CD14-positive monocyte (primary cell): ENCODE results near the gene DHCR7. TPM values are rescaled to one million over a fixed set of nuclear protein-coding genes. Genes with fewer than 3 reads are reported as not detected.
A peak's percentile ranks its signal among the peaks of the same experiment; 100 is the strongest.

Experiments used
- DNase-seq, 3 donors: peaks; one replicate each; pipeline ENCODE4 v3.0.0-alpha.2; 2011 to 2022
- H2AFZ ChIP-seq: 2 replicates; pipeline ENCODE4 v1.6.0; 2012; ENCODE audit warnings: mild to moderate bottlenecking, low read depth, low read length, inconsistent platforms; ENCODE audit not compliant: insufficient read depth, poor library complexity, severe bottlenecking
- H3K27ac ChIP-seq, 2 donors: 1 replicate in 1 of 2; 2 replicates in 1 of 2; pipeline ENCODE4 v1.5.1; 2012 to 2013; ENCODE audit warnings: low read length in 2 of 2, control low read depth in 1 of 2, inconsistent platforms in 1 of 2, low read depth in 1 of 2, mild to moderate bottlenecking in 1 of 2
- H3K27me3 ChIP-seq, 2 donors: one replicate each; pipeline versions ENCODE4 v1.6.0 to v1.6.1; 2011 to 2013; ENCODE audit warnings: low read length in 2 of 2; ENCODE audit not compliant: control insufficient read depth in 2 of 2, insufficient read depth in 2 of 2
- H3K36me3 ChIP-seq, 2 donors: replicated peaks in 1 of 2; 1 replicate in 1 of 2; 2 replicates in 1 of 2; pipeline versions ENCODE4 v1.5.1 to v1.6.1; 2012 to 2013; ENCODE audit warnings: low read length in 2 of 2, control low read depth in 1 of 2, inconsistent platforms in 1 of 2, mild to moderate bottlenecking in 1 of 2; ENCODE audit not compliant: insufficient read depth in 2 of 2, control insufficient read depth in 1 of 2
- H3K4me1 ChIP-seq, 2 donors: 1 replicate in 1 of 2; 2 replicates in 1 of 2; pipeline versions ENCODE4 v1.5.1 to v1.6.1; 2012 to 2013; ENCODE audit warnings: low read length in 2 of 2, control low read depth in 1 of 2, inconsistent platforms in 1 of 2, mild to moderate bottlenecking in 1 of 2, moderate library complexity in 1 of 2; ENCODE audit not compliant: insufficient read depth in 2 of 2, control insufficient read depth in 1 of 2
- H3K4me2 ChIP-seq: replicated peaks from 2 replicates; pipeline ENCODE3; 2012; ENCODE audit warnings: low read length, moderate library complexity, mild to moderate bottlenecking; ENCODE audit not compliant: poor library complexity, severe bottlenecking; ENCODE audit errors: extremely low read depth
- H3K4me3 ChIP-seq, 3 experiments: fragments of 200-600 bp in 1 of 3; sonication (generic) in 1 of 3; replicated peaks in 1 of 3; 1 replicate in 2 of 3; 2 replicates in 1 of 3; pipeline ENCODE4 v1.5.1; 2011 to 2013; ENCODE audit warnings: low read length in 3 of 3, mild to moderate bottlenecking in 3 of 3, control low read depth in 2 of 3, low read depth in 2 of 3, inconsistent platforms in 1 of 3, moderate library complexity in 1 of 3
- H3K79me2 ChIP-seq: 2 replicates; pipeline ENCODE4 v1.6.0; 2012; ENCODE audit warnings: mild to moderate bottlenecking, control low read depth, inconsistent platforms, low read length, moderate library complexity; ENCODE audit not compliant: insufficient read depth
- H3K9ac ChIP-seq: 2 replicates; pipeline ENCODE4 v1.6.0; 2017; ENCODE audit warnings: low read length, mild to moderate bottlenecking; ENCODE audit not compliant: insufficient read depth, poor library complexity, severe bottlenecking
- H3K9me3 ChIP-seq, 2 donors: replicated peaks in 1 of 2; 1 replicate in 1 of 2; 2 replicates in 1 of 2; pipeline versions ENCODE4 v1.5.1 to v1.6.1; 2012 to 2013; ENCODE audit warnings: low read length in 2 of 2, control low read depth in 1 of 2; ENCODE audit not compliant: control insufficient read depth in 1 of 2, insufficient read depth in 1 of 2
- H4K20me1 ChIP-seq: 2 replicates; pipeline ENCODE4 v1.6.0; 2012; ENCODE audit warnings: mild to moderate bottlenecking, low read length, control low read depth, moderate library complexity; ENCODE audit not compliant: insufficient read depth
- H3K27ac Mint-ChIP-seq, 7 donors: one replicate each; pipeline ENCODE4 v1.8.0; 2020; ENCODE audit warnings: mild to moderate bottlenecking in 7 of 7, mixed read lengths in 7 of 7, moderate library complexity in 6 of 7, inconsistent platforms in 2 of 7
- H3K27me3 Mint-ChIP-seq, 3 donors: one replicate each; pipeline ENCODE4 v1.8.0; 2021 to 2022; ENCODE audit warnings: low read depth in 3 of 3, mild to moderate bottlenecking in 3 of 3, mixed read lengths in 3 of 3, moderate library complexity in 3 of 3, inconsistent platforms in 1 of 3
- H3K36me3 Mint-ChIP-seq, 2 donors: one replicate each; pipeline ENCODE4 v1.8.0; 2020; ENCODE audit warnings: mixed read lengths in 2 of 2, inconsistent platforms in 1 of 2, mild to moderate bottlenecking in 1 of 2
- H3K4me1 Mint-ChIP-seq: one replicate; pipeline ENCODE4 v1.8.0; 2020; ENCODE audit warnings: mild to moderate bottlenecking, mixed read lengths
- H3K4me3 Mint-ChIP-seq, 2 donors: one replicate each; pipeline ENCODE4 v1.8.0; 2020; ENCODE audit warnings: mild to moderate bottlenecking in 2 of 2, mixed read lengths in 2 of 2, moderate library complexity in 1 of 2
- H3K9me3 Mint-ChIP-seq, 7 donors: one replicate each; pipeline ENCODE4 v1.8.0; 2020 to 2022; ENCODE audit warnings: mixed read lengths in 7 of 7, mild to moderate bottlenecking in 6 of 7, moderate library complexity in 6 of 7, inconsistent platforms in 2 of 7
- CTCF ChIP-seq: fragments of 200-600 bp; IDR thresholded peaks from one replicate; pipeline ENCODE4 v1.8.0; 2022; ENCODE audit warnings: antibody characterized with exemption, mild to moderate bottlenecking
- WGBS: methylation state at CpG from one replicate; pipeline ENCODE4 v1.1.5; 2013; ENCODE audit warnings: missing lambda C conversion rate; ENCODE audit not compliant: insufficient coverage; 5-methylcytosine and 5-hydroxymethylcytosine counted together
- intact Hi-C, 2 donors: fragments of 100-400 bp; cut with micrococcal nuclease; formaldehyde crosslinking; loops; one replicate each; pipeline versions ENCODE4 v1.15.0 to v1.15.1; 2023
- polyA plus RNA-seq, 3 donors: library from polyadenylated mRNA; depleted of rRNA in 1 of 3; unstranded in 2 of 3; stranded (reverse) in 1 of 3; fragments of 300-500 nt in 2 of 3; fragments of >200 nt in 1 of 3; fragmentation: Illumina TruSeq in 2 of 3; gene quantifications; 1 replicate in 2 of 3; 2 replicates in 1 of 3; pipeline ENCODE4 v1.2.3, GENCODE V29; 2012 to 2021

Gene DHCR7
- polyA plus RNA-seq, 3 donors, result 2.2 to 3.9 (median 2.2) TPM

GRCh38 chr11:71435278-71435951, 12.8 kb downstream of the DHCR7 start:
- Histone ChIP-seq H2AFZ (no peak overlapping the region), H3K4me2 (no peak overlapping the region), H3K9ac (no peak overlapping the region), H4K20me1 (no peaks in the 10 kb centered on the region), H3K27me3 (no peaks in the 10 kb centered on the region), H3K27ac (no peak overlapping the region), H3K9me3 (no peaks in the 10 kb centered on the region), H3K36me3 (no peaks in the 10 kb centered on the region), H3K4me1 (peaks cover 5 to 11% of the 10 kb centered on the region in 2 donors), H3K4me3 (no peak overlapping the region), H3K79me2 (no peaks in the 10 kb centered on the region)
- intact Hi-C loops, result no loop called here
- Mint-ChIP-seq H3K4me1 (peaks cover 9% of the 10 kb centered on the region), H3K36me3 (peaks cover 9 to 11% of the 10 kb centered on the region in 2 donors), H3K4me3 (no peak overlapping the region), H3K27me3 (peaks cover 1 to 2% (median 1%) of the 10 kb centered on the region in 3 donors), H3K9me3 (peaks cover 0 to 2% (median 0%) of the 10 kb centered on the region in 7 donors), H3K27ac (no peak overlapping the region)
- 93% methylated on average over 37 of the region's 39 CpGs for WGBS
- no peak for DNase-seq
- no peak for TF ChIP-seq CTCF

- Mint-ChIP-seq H3K9me3 (peaks cover 0 to 4% (median 0%) of the 10 kb centered on the region in 7 donors), H3K4me3 (no peak overlapping the region), H3K27me3 (peaks cover 1 to 2% (median 1%) of the 10 kb centered on the region in 3 donors), H3K4me1 (peaks cover 9% of the 10 kb centered on the region), H3K36me3 (peaks cover 7% of the 10 kb centered on the region in 2 donors), H3K27ac (no peak overlapping the region)
- intact Hi-C loops, result no loop called here
- Histone ChIP-seq H3K36me3 (no peaks in the 10 kb centered on the region), H3K4me3 (no peak overlapping the region), H3K27me3 (no peaks in the 10 kb centered on the region), H3K79me2 (no peaks in the 10 kb centered on the region), H3K9me3 (no peaks in the 10 kb centered on the region), H3K9ac (peak overlapping the region; percentile 1), H2AFZ (no peak overlapping the region), H4K20me1 (no peaks in the 10 kb centered on the region), H3K4me2 (no peak overlapping the region), H3K27ac (no peak overlapping the region), H3K4me1 (peaks cover 5 to 11% of the 10 kb centered on the region in 2 donors)
- no peak for TF ChIP-seq CTCF
- WGBS, result 89% methylated on average over 10 of the region's 18 CpGs
- no peak for DNase-seq
Measured at GRCh38 chr11:71434576-71435130, 13.5 kb downstream of the DHCR7 start.
